Pancreas (tissue), 10 donors: ENCODE data around the gene GPR78. TPM values are rescaled to one million over a fixed set of nuclear protein-coding genes. Genes with fewer than 3 reads are reported as not detected.

Experiments used
- ATAC-seq, 4 donors: fragments of 200-7000 bp; cut with Tn5 transposase; one replicate each; pipeline versions ENCODE4 v1.8.0 to v1.9.1; 2020; ENCODE audit warnings: mild to moderate bottlenecking in 4 of 4, moderate library complexity in 4 of 4
- DNase-seq, 6 donors: peaks; one replicate each; pipeline ENCODE4 v3.0.0-alpha.2; 2020
- FAIRE-seq: peaks from 2 replicates; lab custom pipeline; 2012; peaks lifted over from hg19 to GRCh38; lab: Jason Lieb, UNC
- H3K27ac ChIP-seq, 4 donors: fragments of 200-600 bp; sonication (generic); 1 replicate in 3 of 4; 2 replicates in 1 of 4; pipeline versions ENCODE4 v1.5.0 to v1.8.0; 2020
- H3K27me3 ChIP-seq, 4 donors: fragments of 200-600 bp; one replicate each; pipeline ENCODE4 v1.8.0; 2021
- H3K36me3 ChIP-seq, 3 donors: fragments of 200-600 bp; sonication (generic) in 1 of 3; one replicate each; pipeline versions ENCODE4 v1.5.0 to v1.8.0; 2020 to 2021
- H3K4me1 ChIP-seq, 3 donors: fragments of 200-600 bp; one replicate each; pipeline ENCODE4 v1.8.0; 2021
- H3K4me3 ChIP-seq, 4 donors: fragments of 200-600 bp; sonication (generic) in 2 of 4; one replicate each; pipeline versions ENCODE4 v1.5.0 to v1.8.0; 2020 to 2021
- H3K9me3 ChIP-seq, 4 donors: fragments of 200-600 bp; one replicate each; pipeline ENCODE4 v1.8.0; 2021
- WGBS, 2 donors: extraction: QIAGEN DNeasy Blood & Tissue Kit; methylation state at CpG; one replicate each; pipeline ENCODE4 v1.1.7; 2013; 5-methylcytosine and 5-hydroxymethylcytosine counted together
- intact Hi-C, 3 donors: fragments of 100-400 bp; cut with DNase I; formaldehyde crosslinking; loops; one replicate each; pipeline versions ENCODE4 v1.11.1 to v1.14.2; 2022
- polyA plus RNA-seq, 2 donors: library from polyadenylated mRNA; stranded (reverse); fragments of 200-250 nt; gene quantifications; one replicate each; pipeline ENCODE4 v1.2.3, GENCODE V29; 2013
- total RNA-seq, 6 donors: library from RNA; stranded (reverse); fragmentation: NEBNext Ultra II Directional in 4 of 6; extraction: Animal tissue kit (Norgen Biotek cat#: 25700) in 4 of 6; gene quantifications; one replicate each; pipeline versions ENCODE4 v1.2.1 to v1.2.4, GENCODE V29; 2021 to 2023
- TF ChIP-seq, protein P1 (sequence below), 4 donors: fragments of 200-600 bp; sonication (generic) in 3 of 4; IDR thresholded peaks; one replicate each; pipeline versions ENCODE4 v1.5.0 to v1.8.0; 2021; ENCODE audit warnings: antibody characterized with exemption in 4 of 4
- donor health status: healthy with polysubstance abuse.
- donor health status: DM: no; HTN: no; CAD: no; lungs with moderate emphysema.
- donor health status: DM: no; HTN: no; CAD: no.
- donor health status: control.
- donor health status: control.
- donor health status: Bipolar disorder and iron deficiency.
- donor health status: DM: yes; HTN: yes; CAD: no.
- donor health status: DM: no; HTN: no; CAD: no.
- donor health status: DM: no; HTN: no; CAD: no.
- donor health status: DM: yes; HTN: yes; CAD: no.

Gene GPR78
- total and polyA plus RNA-seq, 8 donors: 0.02 to 0.04 TPM; not detected in 6

DNA sequence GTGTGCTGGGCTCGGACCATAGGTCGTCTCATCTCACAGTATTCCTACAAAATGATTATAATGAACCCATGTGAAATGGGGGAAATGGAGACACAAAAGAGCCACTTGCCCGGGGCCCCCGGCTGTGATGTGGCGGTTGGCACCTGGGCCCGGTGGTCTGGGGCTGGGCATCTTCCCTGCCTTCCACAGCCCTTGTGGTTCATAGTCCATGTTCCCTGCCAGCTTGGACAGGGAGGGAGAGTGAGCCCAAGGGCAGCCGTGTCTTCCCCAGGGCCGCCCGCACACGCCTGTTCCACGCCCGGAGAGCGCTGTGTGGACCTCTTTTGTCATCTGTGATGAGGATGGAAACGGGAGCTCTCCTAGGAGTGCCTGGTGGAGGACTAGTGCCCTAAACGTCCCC, 17.6 kb downstream of the GPR78 start:
- ATAC-seq (no peak), FAIRE-seq (no peak), DNase-seq (peak in 1 of 6 donors; percentile 21)
- WGBS, 2 donors: 58 to 76% methylated on average over 15 of the region's 15 CpGs
- H3K27me3 ChIP-seq: peaks cover 0 to 4% (median 0%) of the 10 kb centered on the region in 4 donors
- H3K4me1 ChIP-seq: no peaks in the 10 kb centered on the region
- H3K36me3 ChIP-seq: no peaks in the 10 kb centered on the region
- no peak overlapping the region for H3K27ac ChIP-seq
- no peaks in the 10 kb centered on the region for H3K9me3 ChIP-seq
- no peak overlapping the region for H3K4me3 ChIP-seq
- TF ChIP-seq, protein P1, sequence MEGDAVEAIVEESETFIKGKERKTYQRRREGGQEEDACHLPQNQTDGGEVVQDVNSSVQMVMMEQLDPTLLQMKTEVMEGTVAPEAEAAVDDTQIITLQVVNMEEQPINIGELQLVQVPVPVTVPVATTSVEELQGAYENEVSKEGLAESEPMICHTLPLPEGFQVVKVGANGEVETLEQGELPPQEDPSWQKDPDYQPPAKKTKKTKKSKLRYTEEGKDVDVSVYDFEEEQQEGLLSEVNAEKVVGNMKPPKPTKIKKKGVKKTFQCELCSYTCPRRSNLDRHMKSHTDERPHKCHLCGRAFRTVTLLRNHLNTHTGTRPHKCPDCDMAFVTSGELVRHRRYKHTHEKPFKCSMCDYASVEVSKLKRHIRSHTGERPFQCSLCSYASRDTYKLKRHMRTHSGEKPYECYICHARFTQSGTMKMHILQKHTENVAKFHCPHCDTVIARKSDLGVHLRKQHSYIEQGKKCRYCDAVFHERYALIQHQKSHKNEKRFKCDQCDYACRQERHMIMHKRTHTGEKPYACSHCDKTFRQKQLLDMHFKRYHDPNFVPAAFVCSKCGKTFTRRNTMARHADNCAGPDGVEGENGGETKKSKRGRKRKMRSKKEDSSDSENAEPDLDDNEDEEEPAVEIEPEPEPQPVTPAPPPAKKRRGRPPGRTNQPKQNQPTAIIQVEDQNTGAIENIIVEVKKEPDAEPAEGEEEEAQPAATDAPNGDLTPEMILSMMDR (IDR thresholded peaks at IDR 0.05): no peak
- intact Hi-C loops: loop anchor here in 2 of 3 donors (5.0 to 10.0 kb wide), 2 partner anchors 123 to 130 kb away; no protein-coding TSS in a partner anchor

DNA sequence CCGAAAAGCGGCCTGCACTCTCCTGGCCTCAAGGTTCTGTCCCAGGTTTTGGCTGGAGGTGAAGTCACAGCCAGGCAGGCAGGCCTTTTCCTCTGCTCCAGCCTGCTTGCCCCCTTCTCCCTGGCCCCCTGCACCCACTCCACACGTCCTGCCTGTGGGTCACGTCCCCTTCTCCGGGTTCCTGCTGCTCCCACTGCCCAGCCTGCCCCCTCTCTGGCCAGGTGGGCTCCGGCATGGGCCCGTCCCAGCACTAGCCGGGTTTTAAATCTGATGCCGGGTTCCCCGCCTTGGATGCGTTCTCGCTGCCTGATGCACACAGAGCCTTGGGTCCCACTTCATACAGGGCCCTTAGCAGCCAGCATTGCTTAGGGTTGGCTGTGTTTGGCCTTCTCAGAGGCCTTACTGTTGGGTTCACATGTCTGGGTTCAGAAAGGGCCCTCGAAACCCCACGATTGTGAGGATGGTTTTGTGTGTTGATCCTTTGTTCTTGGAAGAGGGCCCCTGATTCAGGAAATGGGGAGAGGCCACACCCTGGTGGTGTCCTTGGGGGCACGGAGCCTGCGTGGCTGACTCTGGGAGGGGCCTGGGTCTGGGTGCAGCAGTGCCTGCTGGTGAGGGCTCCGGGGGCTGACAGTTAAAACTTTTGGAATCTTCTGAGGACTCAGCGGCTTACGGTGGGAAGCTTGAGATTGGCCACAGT, 18.3 kb downstream of the GPR78 start:
- H3K4me1 ChIP-seq: no peaks in the 10 kb centered on the region
- WGBS, 2 donors: 66 to 75% methylated on average over 19 of the region's 19 CpGs
- H3K9me3 ChIP-seq: no peaks in the 10 kb centered on the region
- H3K27me3 ChIP-seq: peaks cover 0 to 4% (median 0%) of the 10 kb centered on the region in 4 donors
- no peak overlapping the region for H3K27ac ChIP-seq
- ATAC-seq (no peak), FAIRE-seq (no peak), DNase-seq (peak in 1 of 6 donors; percentile 39)
- intact Hi-C loops: loop anchor here in 2 of 3 donors (5.0 to 10.0 kb wide), 2 partner anchors 124 to 131 kb away; no protein-coding TSS in a partner anchor
- TF ChIP-seq, protein P1 (IDR thresholded peaks at IDR 0.05): no peak
- H3K4me3 ChIP-seq: no peak overlapping the region
- no peaks in the 10 kb centered on the region for H3K36me3 ChIP-seq

DNA sequence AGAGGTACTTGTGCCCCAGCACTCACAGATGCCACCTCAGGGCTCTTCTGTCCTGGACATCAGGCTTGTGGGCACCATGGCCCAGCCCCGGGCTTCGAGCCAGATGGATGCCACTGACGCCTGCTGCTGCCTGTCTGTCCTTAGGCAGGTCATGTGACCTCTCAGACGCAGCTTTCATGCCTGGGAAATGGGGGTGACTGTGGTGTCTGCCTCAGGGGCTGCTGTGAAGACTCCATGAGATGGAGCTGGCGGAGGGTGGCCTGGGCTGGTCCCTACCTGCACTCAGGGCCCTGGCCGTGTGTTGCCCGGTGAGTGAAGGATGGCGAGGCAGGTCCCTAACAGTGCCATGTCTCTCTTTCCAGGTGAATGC, 18.9 kb downstream of the GPR78 start:
- ATAC-seq (no peak), FAIRE-seq (no peak), DNase-seq (peak in 1 of 6 donors; percentile 52)
- Histone ChIP-seq H3K4me1 (no peaks in the 10 kb centered on the region), H3K27ac (no peak overlapping the region), H3K9me3 (no peaks in the 10 kb centered on the region), H3K4me3 (no peak overlapping the region), H3K36me3 (no peaks in the 10 kb centered on the region), H3K27me3 (peaks cover 0 to 2% (median 0%) of the 10 kb centered on the region in 4 donors)
- intact Hi-C loops: loop anchor here in 2 of 3 donors (5.0 to 10.0 kb wide), 2 partner anchors 124 to 132 kb away; no protein-coding TSS in a partner anchor
- TF ChIP-seq, protein P1 (IDR thresholded peaks at IDR 0.05): no peak
- WGBS, 2 donors: 62 to 75% methylated on average over 8 of the region's 8 CpGs

DNA sequence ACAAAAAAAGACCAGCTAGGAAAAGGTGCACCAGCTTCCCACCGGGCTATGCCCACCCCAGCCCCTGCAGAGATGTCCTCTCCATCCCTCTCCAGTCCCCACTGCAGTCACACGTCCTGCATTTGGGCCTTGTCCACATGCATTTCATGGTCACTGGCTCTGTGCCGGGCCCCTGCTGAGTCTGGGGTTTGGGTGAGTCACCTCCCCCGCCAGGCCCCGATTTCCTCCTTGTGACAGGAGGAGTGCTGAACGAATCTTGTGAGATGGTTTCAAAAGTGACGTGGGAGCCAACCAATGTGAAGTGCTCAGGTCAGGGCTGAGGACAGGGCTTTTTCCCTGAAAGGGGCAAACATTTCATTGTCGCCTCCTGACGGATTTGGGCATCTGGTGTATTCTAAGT, 19.5 kb downstream of the GPR78 start:
- no peak for ATAC-seq
- no peaks in the 10 kb centered on the region for H3K9me3 ChIP-seq
- 52 to 59% methylated on average over 9 of the region's 9 CpGs for whole genome bisulfite sequencing, 2 donors
- no peaks in the 10 kb centered on the region for H3K36me3 ChIP-seq
- intact Hi-C loops: loop anchor here in 2 of 3 donors (5.0 to 10.0 kb wide), 3 partner anchors 125 to 315 kb away; no protein-coding TSS in a partner anchor
- no peak overlapping the region for H3K27ac ChIP-seq
- FAIRE-seq: no peak
- H3K4me1 ChIP-seq: no peaks in the 10 kb centered on the region
- no peaks in the 10 kb centered on the region for H3K27me3 ChIP-seq
- DNase-seq: peak in 1 of 6 donors; percentile 18
- TF ChIP-seq, protein P1 (IDR thresholded peaks at IDR 0.05): no peak
- H3K4me3 ChIP-seq: no peak overlapping the region

DNA sequence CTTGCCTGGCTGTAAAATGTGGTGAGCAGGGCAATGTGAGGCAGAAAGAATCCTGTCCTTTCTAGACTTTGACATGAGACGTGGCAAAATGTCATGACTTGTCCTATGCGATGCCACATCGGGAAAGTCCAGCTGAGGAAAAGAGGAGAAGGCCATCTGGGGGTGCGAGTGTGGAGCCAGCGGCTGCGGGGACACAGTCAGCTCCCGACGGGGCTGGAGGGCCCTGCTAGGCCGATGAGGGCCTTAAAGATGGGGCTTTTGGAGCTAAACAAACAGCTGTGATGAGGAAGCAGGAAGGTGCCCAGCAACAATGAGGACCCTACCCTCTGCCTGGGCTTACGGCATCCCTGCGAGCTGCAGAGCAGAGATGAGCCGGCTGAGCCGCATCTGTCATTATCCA, 20.1 kb downstream of the GPR78 start:
- DNase-seq: peak in 1 of 6 donors; percentile 26
- intact Hi-C loops: loop anchor here in 2 of 3 donors (10.0 kb wide), 1 partner anchor 315 kb away; no protein-coding TSS in a partner anchor
- no peak for FAIRE-seq
- no peaks in the 10 kb centered on the region for H3K27me3 ChIP-seq
- no peaks in the 10 kb centered on the region for H3K36me3 ChIP-seq
- TF ChIP-seq, protein P1 (IDR thresholded peaks at IDR 0.05): no peak
- H3K4me3 ChIP-seq: no peak overlapping the region
- no peaks in the 10 kb centered on the region for H3K9me3 ChIP-seq
- 68 to 79% methylated on average over 13 of the region's 13 CpGs for WGBS, 2 donors
- no peak for ATAC-seq
- H3K4me1 ChIP-seq: no peaks in the 10 kb centered on the region
- H3K27ac ChIP-seq: no peak overlapping the region
